ENCODE measurements around the gene DGKQ. TPM values are rescaled to one million over a fixed set of nuclear protein-coding genes. Genes with fewer than 3 reads are reported as not detected.

The DGKQ gene
- total RNA-seq, 1 donor from 2014 or later, result 15.0 TPM

DNA sequence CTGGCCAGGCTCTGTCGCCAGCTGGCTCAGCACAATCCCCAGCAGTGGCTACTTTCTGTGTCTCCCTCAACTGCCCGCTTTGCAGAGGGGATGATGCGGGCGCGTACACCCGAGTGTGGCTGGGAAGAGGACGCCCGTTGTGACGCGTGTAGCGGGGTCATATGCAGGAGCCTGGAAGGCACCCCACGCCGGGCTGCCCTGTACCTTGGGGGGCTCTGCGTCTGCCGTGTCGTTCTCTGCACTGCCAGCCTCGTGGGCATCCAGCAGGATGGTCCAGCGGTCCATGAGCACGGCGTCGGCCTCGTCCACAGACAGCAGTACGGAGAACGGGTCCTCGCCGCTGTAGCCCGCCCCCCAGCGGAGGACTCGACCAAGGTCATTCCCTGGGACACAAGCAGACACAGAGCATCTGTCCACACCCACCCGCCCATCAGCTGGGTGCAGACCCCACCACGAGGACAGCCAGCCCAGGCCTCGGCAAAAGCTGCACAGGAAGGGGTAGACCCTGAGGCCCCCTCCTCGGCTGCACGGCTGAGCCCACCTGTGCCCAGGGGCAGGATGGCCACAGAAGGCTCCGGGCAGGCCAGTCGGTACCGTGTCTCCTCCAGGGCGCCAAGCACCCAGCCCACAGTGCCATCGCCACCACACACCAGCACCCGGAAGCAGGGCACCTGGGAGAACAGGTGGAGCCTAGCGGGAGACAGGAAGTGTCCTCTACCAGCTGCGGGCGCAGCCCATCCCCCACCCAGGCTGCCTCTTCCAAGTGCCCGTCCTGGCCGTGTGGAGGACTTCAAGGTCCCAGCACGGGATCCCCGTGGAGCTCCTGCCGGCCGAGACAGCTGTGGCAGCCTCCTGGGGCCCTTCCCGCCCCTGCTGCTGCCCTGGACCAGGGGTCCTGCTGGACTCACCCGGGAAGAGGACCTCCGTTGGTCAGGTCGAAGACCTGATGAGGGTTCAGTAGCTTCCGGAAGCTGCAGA is 10.8 kb downstream of the DGKQ start:
- no peak overlapping the region for H3K4me3 Mint-ChIP-seq
- no peaks in the 10 kb centered on the region for H3K4me1 Mint-ChIP-seq
- no peak overlapping the region for H3K27ac Mint-ChIP-seq (ENCODE audit: unreplicated experiment)
- no peaks in the 10 kb centered on the region for H3K36me3 Mint-ChIP-seq (ENCODE audit: low read depth)
- DNase-seq (ENCODE audit: low read depth, low spot score), result no peak
- H3K27me3 Mint-ChIP-seq (ENCODE audit: low read depth), result no peaks in the 10 kb centered on the region
- TF ChIP-seq, protein P1, sequence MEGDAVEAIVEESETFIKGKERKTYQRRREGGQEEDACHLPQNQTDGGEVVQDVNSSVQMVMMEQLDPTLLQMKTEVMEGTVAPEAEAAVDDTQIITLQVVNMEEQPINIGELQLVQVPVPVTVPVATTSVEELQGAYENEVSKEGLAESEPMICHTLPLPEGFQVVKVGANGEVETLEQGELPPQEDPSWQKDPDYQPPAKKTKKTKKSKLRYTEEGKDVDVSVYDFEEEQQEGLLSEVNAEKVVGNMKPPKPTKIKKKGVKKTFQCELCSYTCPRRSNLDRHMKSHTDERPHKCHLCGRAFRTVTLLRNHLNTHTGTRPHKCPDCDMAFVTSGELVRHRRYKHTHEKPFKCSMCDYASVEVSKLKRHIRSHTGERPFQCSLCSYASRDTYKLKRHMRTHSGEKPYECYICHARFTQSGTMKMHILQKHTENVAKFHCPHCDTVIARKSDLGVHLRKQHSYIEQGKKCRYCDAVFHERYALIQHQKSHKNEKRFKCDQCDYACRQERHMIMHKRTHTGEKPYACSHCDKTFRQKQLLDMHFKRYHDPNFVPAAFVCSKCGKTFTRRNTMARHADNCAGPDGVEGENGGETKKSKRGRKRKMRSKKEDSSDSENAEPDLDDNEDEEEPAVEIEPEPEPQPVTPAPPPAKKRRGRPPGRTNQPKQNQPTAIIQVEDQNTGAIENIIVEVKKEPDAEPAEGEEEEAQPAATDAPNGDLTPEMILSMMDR (conservative IDR thresholded peaks at IDR 0.05), result no peak
- H3K9me3 Mint-ChIP-seq, result no peaks in the 10 kb centered on the region

DNA sequence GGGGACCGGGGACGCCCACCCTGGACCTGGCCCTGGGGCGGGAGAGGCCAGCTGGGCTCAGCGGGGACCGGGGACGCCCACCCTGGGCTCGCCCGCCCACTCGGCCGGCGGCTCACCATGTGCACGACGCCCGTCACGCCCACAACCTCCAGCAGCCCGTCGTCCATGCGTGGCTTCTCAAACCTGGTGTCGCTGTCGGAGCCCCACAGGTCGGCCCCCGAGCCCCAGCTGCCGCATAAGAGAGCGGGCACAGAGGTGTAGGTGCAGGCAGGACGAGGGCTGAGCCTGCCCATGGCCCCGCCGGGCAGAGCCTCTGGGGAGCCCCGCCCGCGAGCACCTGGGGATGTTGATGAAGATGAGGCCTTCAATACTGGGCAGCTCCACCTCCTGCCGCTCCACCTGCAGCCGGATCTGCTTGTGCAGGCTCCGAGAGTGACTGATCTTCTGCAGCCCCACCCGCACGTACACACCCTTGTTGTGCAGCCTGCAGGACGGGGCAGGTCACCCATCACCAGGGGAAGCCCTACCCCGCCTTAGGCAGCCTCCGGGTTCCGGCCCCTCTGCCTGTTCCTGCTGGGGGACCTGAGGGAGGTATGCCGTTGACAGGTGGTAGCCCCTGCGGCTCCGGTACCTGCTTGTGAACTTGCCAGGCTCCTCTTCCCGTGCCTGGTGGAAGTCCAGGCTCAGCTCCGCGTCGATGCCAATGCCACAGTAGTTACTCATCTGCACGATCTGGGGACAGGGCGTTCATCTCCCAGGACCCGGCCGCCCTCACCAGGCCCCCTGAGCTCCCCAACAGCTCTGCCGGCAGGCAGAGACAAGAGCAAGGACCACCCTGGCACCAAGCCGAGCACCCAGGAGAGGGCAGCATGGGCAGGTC is 11.8 kb downstream of the DGKQ start:
- Mint-ChIP-seq H3K27ac (ENCODE audit: unreplicated experiment) (no peak overlapping the region), H3K9me3 (no peaks in the 10 kb centered on the region), H3K36me3 (ENCODE audit: low read depth) (no peaks in the 10 kb centered on the region), H3K4me1 (no peaks in the 10 kb centered on the region), H3K27me3 (ENCODE audit: low read depth) (no peaks in the 10 kb centered on the region), H3K4me3 (no peak overlapping the region)
- TF ChIP-seq, protein P1 (conservative IDR thresholded peaks at IDR 0.05), result no peak
- DNase-seq (ENCODE audit: low read depth, low spot score), result no peak

DNA sequence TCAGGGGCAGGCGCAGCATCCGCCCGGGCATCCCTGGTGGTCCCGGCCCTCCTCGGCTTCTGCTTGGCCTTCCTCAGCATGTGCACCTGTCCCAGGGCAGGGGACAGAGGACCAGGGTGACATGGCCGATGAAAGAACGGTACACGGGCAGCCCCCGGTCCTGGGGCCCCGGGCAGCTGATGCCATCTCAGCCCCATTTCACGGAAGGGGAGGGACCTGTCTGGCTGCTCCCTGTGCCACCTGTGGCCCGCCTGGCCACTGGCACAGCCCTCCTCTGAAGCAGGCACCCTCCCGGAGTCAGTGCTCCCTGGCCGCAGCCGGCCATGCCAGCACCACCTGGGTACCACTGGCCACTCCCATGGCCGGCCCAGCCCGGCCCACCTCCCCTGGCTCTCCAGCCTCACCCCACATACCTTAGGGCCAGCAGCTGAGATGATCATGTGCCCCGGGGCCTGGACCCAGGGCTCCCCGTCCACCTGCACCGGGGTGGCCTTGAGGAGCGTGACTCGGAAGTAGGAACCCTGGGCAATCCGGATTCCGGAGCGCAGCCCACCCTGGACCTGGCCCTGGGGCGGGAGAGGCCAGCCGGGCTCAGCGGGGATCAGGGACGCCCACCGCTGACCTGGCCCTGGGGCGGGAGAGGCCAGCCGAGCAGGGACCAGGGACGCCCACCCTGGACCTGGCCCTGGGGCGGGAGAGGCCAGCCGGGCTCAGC is 12.6 kb downstream of the DGKQ start:
- H3K4me3 Mint-ChIP-seq, result no peak overlapping the region
- TF ChIP-seq, protein P1 (conservative IDR thresholded peaks at IDR 0.05), result no peak
- H3K27me3 Mint-ChIP-seq (ENCODE audit: low read depth), result no peaks in the 10 kb centered on the region
- no peaks in the 10 kb centered on the region for H3K36me3 Mint-ChIP-seq (ENCODE audit: low read depth)
- DNase-seq (ENCODE audit: low read depth, low spot score), result no peak
- no peaks in the 10 kb centered on the region for H3K9me3 Mint-ChIP-seq
- no peak overlapping the region for H3K27ac Mint-ChIP-seq (ENCODE audit: unreplicated experiment)
- no peaks in the 10 kb centered on the region for H3K4me1 Mint-ChIP-seq

DNA sequence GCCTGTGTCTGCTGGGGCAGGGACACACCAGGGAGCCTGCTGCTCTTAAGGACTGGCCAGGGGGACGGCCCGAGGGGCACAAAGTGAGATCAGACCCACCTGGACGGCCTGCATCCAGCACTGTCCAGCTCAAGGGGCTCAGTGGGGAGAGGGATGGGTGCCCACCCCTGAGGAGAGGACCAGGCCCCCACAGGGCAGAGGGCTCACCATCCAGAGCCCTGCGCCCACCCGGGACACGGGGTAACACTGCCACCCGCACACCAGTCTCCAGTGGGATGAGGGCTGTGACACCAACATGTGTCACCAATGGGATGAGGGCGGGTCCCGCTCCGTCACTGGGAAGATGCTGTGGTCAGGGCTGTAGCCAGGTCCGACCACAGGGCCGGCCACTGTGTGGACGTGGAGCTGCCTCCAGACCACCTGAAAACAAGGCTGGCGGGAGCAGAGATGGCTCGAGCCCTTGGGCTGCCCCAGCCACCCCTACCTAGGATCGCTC is 13.2 kb downstream of the DGKQ start:
- no peaks in the 10 kb centered on the region for H3K9me3 Mint-ChIP-seq
- TF ChIP-seq, protein P1 (conservative IDR thresholded peaks at IDR 0.05), result no peak
- H3K27ac Mint-ChIP-seq (ENCODE audit: unreplicated experiment), result no peak overlapping the region
- no peak for DNase-seq (ENCODE audit: low read depth, low spot score)
- H3K27me3 Mint-ChIP-seq (ENCODE audit: low read depth), result no peaks in the 10 kb centered on the region
- no peaks in the 10 kb centered on the region for H3K4me1 Mint-ChIP-seq
- H3K36me3 Mint-ChIP-seq (ENCODE audit: low read depth), result no peaks in the 10 kb centered on the region
- no peak overlapping the region for H3K4me3 Mint-ChIP-seq
